OCI-M2 (cell line): ENCODE measurements around the gene MS4A6E.

Experiments
- DNase-seq: peaks from one replicate; lab custom pipeline; 2025; ENCODE audit not compliant: unreplicated experiment; lab: John Stamatoyannopoulos, UW

MS4A6E gene

DNA sequence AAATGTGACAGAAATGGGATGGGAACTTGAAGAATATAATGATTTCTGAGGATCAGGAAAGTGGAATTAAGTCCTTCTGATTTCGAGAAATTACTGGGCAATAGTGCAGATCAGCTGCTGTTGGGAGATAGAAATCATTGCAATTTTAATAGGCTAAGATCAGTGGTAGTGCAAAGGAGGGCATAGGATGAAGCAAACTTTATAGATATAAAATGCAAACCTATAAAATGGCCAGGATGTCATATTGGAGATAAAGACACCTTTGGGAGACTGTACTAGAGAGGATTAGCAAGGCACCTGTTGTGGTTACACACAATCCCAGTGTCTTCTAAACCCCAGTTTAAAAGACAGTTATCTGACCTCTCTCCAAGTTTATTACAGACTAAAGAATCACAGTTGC, 44.8 kb downstream of the MS4A6E start:
- DNase-seq: no peak

DNA sequence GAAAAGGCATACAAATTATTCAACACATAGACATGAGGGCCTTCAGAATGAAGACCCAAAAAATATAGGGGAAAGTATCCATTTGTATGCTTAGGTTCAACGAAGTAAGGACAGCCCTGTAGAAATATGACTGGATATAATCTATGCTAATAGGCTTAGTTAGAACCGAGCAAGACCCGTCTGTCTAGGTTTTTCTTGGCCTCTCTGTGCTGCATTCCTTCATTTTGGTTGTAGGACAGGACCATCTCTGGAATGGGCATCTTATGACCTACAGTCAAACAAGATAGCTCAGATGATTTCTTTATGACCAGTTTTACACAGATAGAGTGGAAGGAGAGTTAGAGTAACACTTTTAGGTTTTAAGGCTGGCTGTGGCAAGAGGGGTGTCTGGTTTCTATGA, 45.7 kb downstream of the MS4A6E start:
- no peak for DNase-seq

DNA sequence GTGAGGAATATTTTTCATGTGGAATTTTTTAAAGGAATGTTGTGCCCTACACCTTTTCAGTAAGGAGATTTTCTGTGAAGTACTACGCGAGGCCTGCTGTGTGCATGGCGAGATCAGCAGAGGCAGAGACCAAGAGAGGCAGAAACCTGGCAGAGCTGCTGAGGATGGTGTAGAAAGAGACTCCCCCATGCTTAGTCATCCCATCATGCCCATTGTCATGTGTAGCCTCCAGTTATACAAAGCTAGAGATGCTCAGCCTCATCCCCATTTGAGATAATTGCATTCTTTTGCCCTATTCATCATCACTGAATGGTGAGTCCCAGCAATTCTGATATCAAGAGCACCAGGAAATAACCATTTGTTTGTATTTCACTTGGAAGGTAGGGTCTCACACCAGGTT, 48.3 kb downstream of the MS4A6E start:
- DNase-seq: no peak

DNA sequence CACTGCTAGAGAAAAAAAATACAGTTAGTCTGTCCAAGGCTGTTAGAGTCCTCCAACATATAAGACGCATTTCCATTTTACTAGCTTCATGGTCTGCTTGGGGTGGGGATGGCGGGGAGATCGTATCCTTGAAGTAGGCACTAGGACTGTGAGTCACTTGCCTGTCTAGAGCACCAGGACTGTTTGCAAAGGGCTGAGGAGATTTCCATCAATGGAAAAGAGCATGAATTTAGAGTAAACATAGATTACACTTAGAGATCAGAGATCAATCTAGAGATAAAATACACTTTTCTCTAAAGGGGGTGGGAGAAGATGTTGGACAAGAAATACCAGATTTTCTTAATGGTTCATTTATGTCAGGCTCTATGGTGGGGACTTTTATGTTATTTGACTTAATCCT, 49.5 kb downstream of the MS4A6E start:
- DNase-seq: no peak

DNA sequence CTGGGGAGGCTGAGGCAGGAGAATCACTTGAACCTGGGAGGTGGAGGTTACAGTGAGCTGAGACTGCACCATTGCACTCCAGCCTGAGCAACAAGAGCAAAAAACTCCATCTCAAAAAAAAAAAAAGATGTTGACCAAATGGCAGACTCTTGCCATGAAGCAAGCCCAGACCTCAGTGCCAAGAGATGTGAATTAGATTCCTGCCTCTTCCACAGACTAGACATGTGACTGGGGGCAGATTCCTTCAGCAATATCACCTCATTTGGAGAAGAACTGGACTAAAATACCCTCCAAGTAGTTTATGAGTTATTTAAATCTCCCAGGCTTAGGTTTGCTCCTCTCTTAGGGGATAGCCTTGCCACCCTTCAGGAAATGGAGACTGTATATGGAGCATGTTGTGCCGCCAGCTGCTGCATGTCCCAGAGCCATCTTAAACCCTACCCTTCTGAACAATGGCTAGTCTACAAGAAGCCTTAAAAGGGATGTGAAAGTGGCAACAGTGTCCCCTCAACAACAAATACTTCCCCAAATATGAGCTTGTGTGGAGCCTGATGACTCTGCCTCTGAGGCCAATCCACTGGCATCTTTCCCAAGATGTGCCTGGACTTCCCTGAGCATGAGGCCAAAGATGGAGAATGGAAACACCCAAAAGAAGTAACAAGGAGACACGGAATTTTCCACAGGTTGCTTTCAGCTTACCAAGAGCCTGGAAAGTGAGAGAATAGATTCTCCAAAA, 50.5 kb downstream of the MS4A6E start:
- no peak for DNase-seq

DNA sequence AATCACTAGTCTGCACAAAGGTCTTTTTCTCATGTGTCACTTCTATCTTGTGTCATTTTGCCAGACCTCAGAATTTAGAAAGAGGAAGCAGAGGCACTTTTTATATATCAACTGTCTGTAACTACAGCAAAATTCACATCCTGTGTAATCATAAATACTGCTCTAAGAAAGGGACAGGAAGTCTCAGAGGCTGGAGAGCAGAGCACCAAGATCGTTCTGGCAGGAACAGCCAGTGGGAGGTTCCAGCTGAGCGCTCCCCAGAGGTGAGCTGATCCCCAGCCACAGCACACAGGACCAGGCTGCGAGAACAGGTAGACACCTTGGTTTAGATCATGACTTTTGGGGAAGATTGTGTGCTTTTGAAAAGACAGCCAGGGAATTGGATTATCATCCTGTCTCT, 51.3 kb downstream of the MS4A6E start, which contains the start of gene MS4A7:
MS4A7 (plus strand) TSS at position 179 of the 400 bp plus-strand sequence. CDS start 4,610 bp downstream, outside the sequence.
- DNase-seq: no peak

DNA sequence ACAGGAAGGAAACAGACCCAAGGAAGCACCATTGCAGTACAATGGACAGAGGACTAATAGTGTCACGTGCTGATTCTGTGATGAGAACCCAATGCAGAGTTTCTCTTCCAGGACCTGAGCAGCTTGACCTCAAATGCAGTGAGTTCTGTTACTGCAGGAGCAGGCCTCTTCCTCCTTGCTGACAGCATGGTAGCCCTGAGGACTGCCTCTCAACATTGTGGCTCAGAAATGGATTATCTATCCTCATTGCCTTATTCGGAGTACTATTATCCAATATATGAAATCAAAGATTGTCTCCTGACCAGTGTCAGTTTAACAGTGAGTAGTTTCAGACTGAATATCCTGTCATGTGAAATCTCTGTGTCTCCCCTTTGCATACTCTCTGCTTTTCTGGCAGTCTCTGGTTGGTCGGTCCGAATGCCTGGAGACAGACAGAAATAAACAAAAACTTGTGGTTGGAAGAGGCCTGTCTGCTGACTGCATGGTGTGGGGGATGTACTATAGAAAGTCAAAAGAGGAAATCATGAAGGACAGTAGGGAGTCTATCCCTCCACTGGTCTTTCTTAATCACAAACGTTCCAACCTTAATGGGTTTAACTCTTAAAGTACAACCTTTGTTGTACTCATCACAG, 62.3 kb downstream of the MS4A6E start:
- no peak for DNase-seq

DNA sequence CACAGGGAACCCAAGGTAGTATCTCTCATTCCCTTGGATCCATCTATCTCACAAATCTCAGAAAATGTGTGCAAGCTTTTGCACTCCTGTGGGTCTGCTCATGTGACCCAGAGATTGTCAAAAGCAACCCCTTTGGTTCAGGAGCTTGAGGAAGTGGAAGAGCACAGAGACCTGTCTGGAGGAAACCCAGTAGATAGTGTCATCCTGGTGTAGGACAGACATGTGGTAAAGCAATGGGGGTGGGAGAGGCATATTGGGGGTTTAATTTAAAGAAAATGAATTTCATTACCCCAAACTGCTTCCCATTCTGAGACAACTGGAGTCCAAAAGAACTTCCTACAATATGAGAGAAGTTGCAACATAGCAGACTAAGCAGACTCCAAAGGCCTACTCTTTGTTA, 63.4 kb downstream of the MS4A6E start:
- no peak for DNase-seq
